Activated CD4-positive, alpha-beta T cell treated with anti-CD3 and anti-CD28 coated beads, Interleukin-2, amount 50 U/mL, for 24 hours (primary cell): Measurements from ENCODE around the gene ISOC2.
A peak's percentile ranks its signal among the peaks of the same experiment; 100 is the strongest.

Experiments used
- DNase-seq, 2 donors: peaks; one replicate each; pipeline ENCODE4 v3.0.0-alpha.2; 2020; ENCODE audit warnings: low read depth in 1 of 2, low spot score in 1 of 2

Gene ISOC2

GRCh38 chr19:55479451-55480230 is 18.2 kb upstream of the ISOC2 start:
- no peak for DNase-seq

GRCh38 chr19:55479045-55479444 is 17.6 kb upstream of the ISOC2 start:
- no peak for DNase-seq

GRCh38 chr19:55478364-55478763 is 16.9 kb upstream of the ISOC2 start:
- DNase-seq: no peak

- no peak for DNase-seq
Observed at GRCh38 chr19:55477905-55478304, 16.5 kb upstream of the ISOC2 start.

DNA sequence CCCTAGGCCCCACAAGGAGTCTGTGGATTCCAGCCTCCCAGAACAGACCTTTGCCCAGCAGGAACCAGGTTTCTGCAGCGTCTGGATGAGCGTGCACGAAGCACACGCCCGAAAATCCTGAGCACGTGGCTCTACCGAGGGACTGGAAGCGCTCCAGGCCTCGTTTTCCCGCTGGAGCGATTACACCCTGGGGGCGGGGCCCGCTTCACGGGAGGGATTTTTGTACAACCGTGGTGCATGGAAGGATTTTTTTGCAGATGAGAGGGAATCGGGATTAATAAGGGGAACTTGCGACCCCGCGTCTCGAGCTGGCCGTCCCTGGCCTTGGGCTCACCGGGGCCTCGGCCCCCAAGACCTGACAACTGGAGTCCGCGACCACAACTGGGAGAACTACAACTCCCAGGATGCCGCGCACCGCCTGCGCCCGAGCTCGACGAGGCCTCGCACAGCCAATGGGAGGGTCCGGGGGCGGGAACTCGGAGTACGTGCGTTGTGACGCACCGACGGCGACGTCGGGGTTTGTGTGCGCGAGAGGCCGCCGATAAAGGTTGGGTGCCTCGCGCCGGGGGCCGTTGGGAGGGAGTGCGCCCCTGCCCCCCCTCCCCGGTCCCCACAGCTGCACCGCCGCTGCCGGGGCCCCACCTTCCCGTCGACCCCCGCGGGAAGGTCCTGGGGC is 14.8 kb upstream of the ISOC2 start, which contains the start of gene ZNF628:
TSS of gene ZNF628 (plus strand) at position 518 of the 676 bp plus-strand sequence. CDS start 3,294 bp downstream, outside the sequence.
- DNase-seq: peak; percentile 97

DNA sequence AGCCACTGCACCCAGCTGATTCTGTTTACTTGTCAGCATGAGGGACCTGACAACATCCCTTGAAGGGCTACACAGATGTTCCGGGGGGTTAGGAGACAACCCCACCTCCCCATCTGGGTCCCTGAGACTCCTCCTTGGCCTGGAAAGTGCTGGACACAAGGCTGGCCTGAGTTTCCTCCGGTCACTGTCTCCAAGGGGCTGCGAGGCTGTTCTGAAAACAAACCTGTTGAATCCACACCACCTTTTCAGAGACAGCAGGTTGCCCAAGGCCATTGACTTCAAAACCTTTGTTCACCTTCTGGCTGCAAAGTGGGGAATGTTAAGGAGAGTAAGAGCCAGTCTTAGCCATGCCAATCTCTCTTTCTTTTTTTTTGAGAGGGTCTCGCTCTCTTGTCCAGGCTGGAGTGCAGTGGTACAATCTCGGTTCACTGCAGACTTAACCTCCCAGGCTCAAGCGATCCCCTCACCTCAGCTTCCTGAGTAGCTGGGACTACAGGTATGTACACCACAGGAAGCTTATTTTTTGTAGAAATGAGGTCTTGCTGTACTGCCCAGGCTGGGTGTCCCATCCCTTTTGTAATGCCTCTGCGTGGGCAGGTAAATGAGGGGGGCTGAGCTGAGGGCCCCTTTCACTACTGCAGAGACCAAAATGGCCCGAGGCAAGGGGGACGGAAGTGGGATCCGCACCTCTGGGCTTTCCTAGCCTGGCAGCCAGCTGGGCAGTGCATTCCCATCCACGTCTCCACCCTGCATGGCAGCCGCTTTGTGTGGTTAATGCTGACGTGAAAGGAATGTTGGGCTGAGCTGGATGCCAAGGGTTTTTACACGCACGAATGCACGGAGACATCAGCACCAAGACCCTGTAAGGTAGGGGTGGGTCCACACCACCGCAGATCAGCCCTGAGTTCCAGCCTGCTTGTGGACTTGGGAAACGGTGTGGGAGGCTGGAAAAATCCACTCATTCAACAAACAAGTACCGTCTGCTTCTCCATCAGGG is 13.1 kb upstream of the ISOC2 start:
- DNase-seq: no peak

DNA sequence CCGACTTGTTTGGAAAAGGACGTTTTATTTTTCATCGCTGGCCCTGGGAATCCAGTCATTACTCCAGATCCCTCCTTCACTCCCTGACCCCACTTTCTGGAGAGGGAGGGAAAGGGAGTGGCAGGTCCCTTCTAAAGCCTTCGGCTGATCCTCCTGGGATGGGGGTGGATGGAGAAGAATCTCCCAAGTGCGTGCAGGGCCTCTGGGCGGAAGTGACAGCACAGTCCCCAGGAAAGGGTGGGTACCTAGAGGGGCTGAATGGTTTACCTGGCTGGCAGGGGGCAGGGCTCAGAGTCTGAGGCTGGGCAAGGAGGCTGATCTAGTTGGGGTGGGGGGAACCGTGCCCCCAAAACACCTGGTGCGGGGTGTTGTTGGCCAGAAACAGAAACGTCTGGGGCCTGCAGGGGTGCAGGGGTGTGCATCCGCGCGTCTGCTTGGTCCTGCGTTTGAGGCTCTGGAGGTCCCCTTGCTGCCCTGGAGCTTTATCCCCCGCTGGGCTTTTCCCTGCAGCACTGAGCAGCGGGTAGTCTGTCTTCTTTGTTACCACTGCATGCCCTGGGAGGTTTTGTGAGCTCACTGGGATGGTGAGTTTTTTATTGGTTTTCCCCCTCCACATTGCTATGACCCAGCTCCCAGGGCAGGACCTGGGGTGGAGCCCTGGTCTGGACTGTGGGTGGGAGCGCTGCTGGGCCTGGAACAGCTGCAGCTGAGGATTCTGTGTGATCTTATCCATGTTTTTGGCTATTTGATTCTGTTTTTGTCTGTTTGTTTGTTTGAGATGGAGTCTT is 12.0 kb upstream of the ISOC2 start:
- DNase-seq: no peak

DNA sequence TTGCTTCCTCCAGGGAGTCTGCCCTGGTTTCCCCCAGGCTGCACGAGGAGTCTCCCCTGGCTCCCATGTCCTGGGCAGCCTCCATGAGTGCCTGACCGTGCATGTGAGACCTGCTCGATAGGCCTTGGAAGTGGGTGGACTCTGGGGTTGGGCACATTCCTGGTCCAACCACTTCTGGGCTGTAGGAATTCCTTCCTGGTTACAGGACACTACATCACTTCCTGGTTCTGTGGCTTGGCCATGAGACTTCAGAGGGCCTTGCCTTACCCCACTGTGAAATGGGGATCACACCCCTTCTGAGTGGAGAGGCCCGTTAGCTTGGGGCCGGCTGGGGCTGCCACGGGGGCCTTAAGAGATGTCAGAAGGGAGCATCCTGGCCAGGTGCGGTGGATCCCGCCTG is 11.0 kb upstream of the ISOC2 start:
- no peak for DNase-seq

DNA sequence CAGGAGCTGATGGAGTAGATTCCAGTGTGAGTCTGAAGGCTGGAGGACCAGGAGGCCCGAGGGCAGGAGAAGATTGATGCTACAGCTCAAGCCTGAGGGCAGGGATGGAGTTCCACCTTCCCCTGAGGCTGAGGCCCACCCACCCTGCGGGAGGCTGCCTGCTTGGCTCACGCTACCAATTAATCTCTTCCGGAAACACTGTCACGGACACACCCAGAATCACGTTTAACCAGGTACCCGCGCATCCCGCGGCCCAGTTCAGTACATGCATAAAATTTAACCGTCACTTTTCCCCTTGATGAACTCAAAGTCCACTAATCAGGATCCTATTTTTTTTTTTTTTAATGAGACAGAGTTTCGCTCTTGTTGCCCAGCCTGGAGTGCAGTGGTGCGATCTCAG is 9.8 kb upstream of the ISOC2 start:
- no peak for DNase-seq

DNA sequence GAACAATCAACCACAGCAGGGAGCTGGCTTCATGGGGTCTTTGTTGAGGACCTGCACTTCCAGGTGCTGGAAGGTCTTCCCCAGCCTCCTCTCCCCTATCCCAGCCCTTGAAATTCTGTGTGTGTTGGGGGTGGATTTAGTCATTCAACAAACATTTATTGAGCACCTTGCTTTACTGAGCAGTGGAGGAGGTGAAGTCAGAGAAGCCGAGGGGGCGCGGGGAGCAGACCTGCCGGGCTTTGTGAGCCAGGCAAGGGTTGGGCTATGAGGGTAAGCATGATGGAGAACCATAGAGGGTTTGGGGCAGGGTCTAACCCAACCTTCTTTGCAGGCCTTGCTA is 6.6 kb upstream of the ISOC2 start:
- no peak for DNase-seq

DNA sequence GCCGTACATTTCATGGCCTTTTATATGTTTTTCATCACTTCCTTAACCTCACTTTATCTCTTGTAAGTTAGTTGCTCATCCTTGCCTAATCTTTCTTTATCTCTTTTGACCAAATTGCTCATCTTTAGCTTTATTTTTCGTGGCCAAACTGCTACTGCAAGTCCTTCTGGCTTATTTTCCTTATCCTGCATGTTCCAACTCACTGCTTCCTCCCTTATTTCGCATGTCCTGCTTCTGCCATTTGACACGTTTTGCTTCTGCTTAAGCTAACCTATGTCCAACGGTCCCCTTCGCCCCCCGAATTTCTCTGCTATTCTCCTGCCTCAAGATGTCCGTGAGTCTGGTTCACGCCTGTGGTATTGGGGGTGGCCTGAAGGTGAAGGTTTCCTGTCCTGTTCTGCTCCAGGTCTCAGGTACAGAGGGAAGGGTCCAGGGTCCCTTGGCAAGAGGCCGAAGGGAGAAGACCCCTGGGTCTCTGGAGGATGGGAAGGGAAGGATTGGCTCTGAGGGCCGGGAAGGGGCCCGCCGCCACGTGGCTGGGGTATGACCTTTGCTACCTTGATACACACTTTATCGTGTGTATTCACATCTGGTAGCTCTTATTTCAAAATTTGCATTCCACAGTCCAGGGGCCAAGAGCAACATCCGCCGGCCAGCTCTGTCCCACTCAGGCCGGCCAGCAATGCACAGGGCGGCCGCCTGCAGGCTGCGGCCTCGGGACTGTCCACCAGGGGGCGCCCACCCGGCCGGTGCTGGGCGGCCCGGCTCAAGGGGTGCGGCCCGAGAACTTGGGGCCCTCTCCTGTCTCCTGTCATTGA is 6.0 kb upstream of the ISOC2 start:
- peak in 1 of 2 donors; percentile 56 for DNase-seq

GRCh38 chr19:55466241-55466614 is 4.8 kb upstream of the ISOC2 start:
- no peak for DNase-seq

GRCh38 chr19:55465460-55466240 is 4.2 kb upstream of the ISOC2 start:
- no peak for DNase-seq

DNA sequence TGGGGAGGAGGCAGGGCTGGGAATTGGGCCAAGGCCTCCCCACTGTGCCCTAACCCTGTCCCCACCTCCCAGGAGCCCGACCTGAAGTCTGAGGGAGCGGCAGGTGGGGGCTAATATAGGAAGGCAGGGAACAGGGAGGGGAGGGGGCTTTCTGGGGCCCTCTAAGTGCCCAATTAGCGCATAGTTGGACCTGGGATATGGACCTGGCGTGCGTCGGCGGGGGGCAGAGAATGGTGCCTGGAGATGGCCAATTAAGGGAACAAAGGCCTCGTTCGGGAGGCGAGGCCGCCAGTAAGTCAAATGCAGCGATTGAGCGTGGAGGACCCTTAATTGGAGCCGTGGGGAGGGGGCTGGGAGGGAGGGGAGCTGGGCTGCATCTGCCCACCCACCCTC is 3.2 kb upstream of the ISOC2 start, which contains the start of gene C19orf85:
TSS of gene C19orf85 (minus strand) at position 90 of the 393 bp plus-strand sequence. CDS start 197 bp downstream, outside the sequence.
- DNase-seq: no peak

DNA sequence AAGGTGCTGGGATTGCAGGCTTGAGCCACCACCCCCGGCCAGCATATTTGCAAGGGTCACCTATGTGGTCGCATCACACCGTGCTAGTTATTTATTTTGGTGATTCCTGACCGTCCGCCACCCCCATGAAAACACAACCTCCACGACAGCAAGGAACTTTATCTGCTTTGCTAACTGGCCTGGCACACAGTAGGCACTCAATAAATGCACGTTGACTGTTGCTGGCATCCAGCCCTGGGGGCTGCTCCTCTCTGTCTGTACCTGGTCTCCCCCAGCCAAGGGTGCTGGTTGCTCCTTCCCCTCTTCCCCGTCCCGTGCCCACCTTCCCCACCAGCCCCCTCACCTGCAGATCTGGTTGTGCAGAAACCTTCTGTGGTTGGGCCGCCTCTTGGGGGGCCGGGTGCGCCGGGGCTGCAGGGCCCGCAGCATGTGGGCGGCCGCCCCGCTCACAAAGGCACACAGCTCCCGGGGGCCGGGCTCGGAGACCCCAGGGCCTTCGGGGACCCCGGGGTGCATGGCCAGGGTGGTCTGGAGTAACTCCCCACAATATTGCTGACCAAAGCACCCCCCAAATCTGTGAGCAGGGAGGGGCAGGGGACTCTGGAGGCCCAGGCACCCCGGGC is 2.7 kb upstream of the ISOC2 start:
- no peak for DNase-seq

DNA sequence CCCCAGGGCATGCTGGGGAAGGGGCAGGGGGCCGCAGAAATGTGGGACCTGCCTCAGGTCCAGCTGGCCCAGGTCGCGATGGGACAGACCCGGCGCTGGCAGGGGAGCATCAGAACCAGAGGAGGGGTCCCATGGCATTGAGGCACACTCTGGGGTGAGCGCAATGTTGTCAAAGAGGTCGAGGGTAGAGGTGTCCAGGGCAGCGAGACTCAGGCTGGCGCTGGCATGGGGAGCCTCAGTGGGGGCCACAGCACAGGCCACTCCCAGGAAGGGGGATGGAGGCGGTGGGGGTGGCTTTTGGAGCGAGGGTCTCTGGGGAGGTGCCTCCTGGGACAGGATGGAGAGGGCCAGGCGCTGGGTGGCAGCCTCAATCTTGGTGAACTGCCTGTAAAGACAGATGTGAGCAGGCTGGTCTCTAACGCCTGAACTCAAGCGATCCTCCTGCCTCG is 2.2 kb upstream of the ISOC2 start:
- no peak for DNase-seq

DNA sequence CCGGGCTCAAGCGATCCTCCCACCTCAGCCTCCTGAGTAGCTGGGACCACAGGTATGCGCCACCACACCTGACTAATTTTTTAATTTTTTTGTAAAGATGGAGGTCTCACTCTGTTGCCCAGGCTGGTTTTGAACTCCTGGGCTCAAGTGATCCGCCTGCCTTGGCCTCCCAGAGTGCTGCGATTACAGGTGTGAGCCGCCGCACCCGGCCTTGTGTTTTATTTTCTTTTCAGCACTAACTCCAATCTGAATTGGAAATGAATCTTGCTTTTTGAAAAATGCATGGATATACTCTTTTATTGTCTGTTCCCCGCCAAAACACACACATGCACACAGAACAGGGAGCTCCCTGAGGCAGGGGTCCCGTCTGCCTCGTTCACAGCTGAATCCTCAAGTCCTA is 1.3 kb upstream of the ISOC2 start:
- DNase-seq: no peak

DNA sequence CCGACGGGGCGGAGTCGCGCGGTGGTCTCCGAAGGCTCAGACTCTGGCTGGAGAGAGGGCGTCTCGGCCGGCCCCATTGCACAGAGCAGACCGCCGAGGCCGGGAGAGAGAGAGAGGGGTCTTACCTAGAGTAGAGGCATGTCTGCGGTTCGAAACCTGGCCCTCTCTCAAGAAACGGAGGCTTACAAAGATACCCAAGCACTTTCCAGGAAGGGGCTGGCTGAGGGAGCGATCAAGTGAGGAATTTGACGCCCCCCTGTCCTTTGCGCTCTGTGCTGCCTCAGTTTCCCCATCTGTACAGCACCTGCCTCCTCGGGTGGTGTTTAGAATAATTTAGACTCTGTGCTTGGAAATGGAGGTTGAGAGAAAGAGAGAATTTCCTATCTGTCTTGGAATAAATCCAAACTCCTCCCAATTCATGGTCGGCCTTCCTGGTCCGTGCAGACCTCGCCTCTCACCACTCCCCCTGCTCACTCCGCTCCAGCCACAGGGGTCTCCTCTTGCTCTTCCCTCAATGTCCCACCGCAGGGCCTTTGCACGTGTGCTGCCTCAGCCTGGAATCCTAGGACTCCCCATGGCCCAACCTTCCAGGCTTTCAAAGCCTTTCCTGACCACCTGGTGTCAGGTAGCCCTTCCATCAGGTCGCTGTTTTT is 658 bp upstream of the ISOC2 start:
- DNase-seq: no peak
